Right kidney (tissue), 1 donor: ENCODE measurements around the gene C6orf52.
"Not testable (repeated sequence)": the region's sequence is repeated elsewhere in the genome, so short reads cannot be mapped to it uniquely, and the experiment has no call there.

Source experiments
- DNase-seq: peaks from one replicate; pipeline ENCODE4 v3.0.0-alpha.2; 2016

Gene C6orf52

GRCh38 chr6:10696655-10697054 lies 2.2 kb upstream of the C6orf52 start:
- DNase-seq: no peak

GRCh38 chr6:10695086-10695657 lies 756 bp upstream of the C6orf52 start:
- DNase-seq: no peak

GRCh38 chr6:10692965-10693538 lies 1.4 kb downstream of the C6orf52 start:
- no peak for DNase-seq

GRCh38 chr6:10690651-10691445 lies 3.6 kb downstream of the C6orf52 start:
- DNase-seq: no peak

- no peak for DNase-seq
Observed at GRCh38 chr6:10687582-10687981, 6.8 kb downstream of the C6orf52 start.

GRCh38 chr6:10686901-10687300 lies 7.5 kb downstream of the C6orf52 start:
- no peak for DNase-seq

- DNase-seq: no peak
Observed at GRCh38 chr6:10685092-10685915, 9.1 kb downstream of the C6orf52 start.

- DNase-seq: no peak
Observed at GRCh38 chr6:10684618-10685017, 9.8 kb downstream of the C6orf52 start.

GRCh38 chr6:10682355-10682988 lies 11.9 kb downstream of the C6orf52 start:
- no peak for DNase-seq

GRCh38 chr6:10681795-10682194 lies 12.6 kb downstream of the C6orf52 start:
- no peak for DNase-seq

GRCh38 chr6:10678456-10678855 lies 16.0 kb downstream of the C6orf52 start:
- no peak for DNase-seq

- DNase-seq: no peak
Observed at GRCh38 chr6:10676403-10676802, 18.0 kb downstream of the C6orf52 start.

GRCh38 chr6:10668126-10668917 lies 26.1 kb downstream of the C6orf52 start:
- DNase-seq: no peak

- not testable (repeated sequence) for DNase-seq
Observed at GRCh38 chr6:10665595-10665994, 28.8 kb downstream of the C6orf52 start.

GRCh38 chr6:10662742-10663141 lies 31.7 kb downstream of the C6orf52 start:
- DNase-seq: no peak

GRCh38 chr6:10662207-10662606 lies 32.2 kb downstream of the C6orf52 start:
- DNase-seq: no peak

- not testable (repeated sequence) for DNase-seq
Observed at GRCh38 chr6:10660431-10661191, 33.8 kb downstream of the C6orf52 start.

GRCh38 chr6:10659699-10660348 lies 34.6 kb downstream of the C6orf52 start:
- no peak for DNase-seq

- no peak for DNase-seq
Observed at GRCh38 chr6:10658910-10659698, 35.3 kb downstream of the C6orf52 start.
